H1 (cell line): ENCODE results near the gene STX16.

Source experiments
- BCL11A ChIP-seq, 2 experiments: IDR thresholded peaks; one replicate each; pipeline ENCODE4 v1.6.1; 2011; ENCODE audit warnings: low read depth in 2 of 2, low read length in 2 of 2, mild to moderate bottlenecking in 2 of 2
- CBX5 ChIP-seq: fragments of 300-800, 300-1000 bp; sonication (generic); IDR thresholded peaks from 2 replicates; pipeline ENCODE4 v1.7.1; 2016; ENCODE audit warnings: antibody characterized with exemption, low read length, low read depth
- CHD2 ChIP-seq: IDR thresholded peaks from 2 replicates; pipeline ENCODE4 v1.6.1; 2012; ENCODE audit warnings: low read length, improper control_type of control experiment
- CREB1 ChIP-seq: IDR thresholded peaks from 2 replicates; pipeline ENCODE4 v1.6.1; 2012; ENCODE audit warnings: inconsistent platforms
- CTCF ChIP-seq, 3 experiments: IDR thresholded peaks; 1 replicate in 2 of 3; 2 replicates in 1 of 3; pipeline versions ENCODE4 v1.5.1 to v1.6.1; 2011; ENCODE audit warnings: low read length in 3 of 3, mild to moderate bottlenecking in 3 of 3, inconsistent platforms in 2 of 3, low read depth in 1 of 3, moderate library complexity in 1 of 3; ENCODE audit not compliant: insufficient read depth in 1 of 3; ENCODE audit errors: control extremely low read depth in 1 of 3
- E2F6 ChIP-seq: IDR thresholded peaks from 2 replicates; pipeline ENCODE4 v1.6.1; 2012; ENCODE audit warnings: inconsistent platforms
- EP300 ChIP-seq, 2 experiments: IDR thresholded peaks; 1 replicate in 1 of 2; 2 replicates in 1 of 2; pipeline ENCODE4 v1.6.1; 2011 to 2012; ENCODE audit warnings: low read depth in 2 of 2, low read length in 2 of 2, mild to moderate bottlenecking in 2 of 2, borderline replicate concordance in 1 of 2, inconsistent platforms in 1 of 2, moderate library complexity in 1 of 2
- EZH2 ChIP-seq: fragments of 200-600 bp; sonication (generic); IDR thresholded peaks from 2 replicates; pipeline ENCODE4 v1.7.1; 2012; ENCODE audit warnings: low read depth, mild to moderate bottlenecking, moderate library complexity, low read length, inconsistent platforms; ENCODE audit not compliant: severe bottlenecking
- HDAC6 ChIP-seq: IDR thresholded peaks from one replicate; pipeline ENCODE4 v1.7.1; 2012; ENCODE audit warnings: low read depth, mild to moderate bottlenecking, inconsistent platforms, low read length, moderate library complexity
- POLR2A ChIP-seq, 2 experiments: IDR thresholded peaks; 1 replicate in 1 of 2; 2 replicates in 1 of 2; pipeline ENCODE4 v1.6.1; 2011; ENCODE audit warnings: low read depth in 2 of 2, low read length in 2 of 2, mild to moderate bottlenecking in 2 of 2; ENCODE audit errors: control extremely low read depth in 1 of 2
- TCF12 ChIP-seq: IDR thresholded peaks from 2 replicates; pipeline ENCODE4 v1.6.1; 2011; ENCODE audit warnings: low read depth, mild to moderate bottlenecking, low read length

GRCh38 chr20:58705208-58705926 is 54.3 kb downstream of the STX16 start:
- TF ChIP-seq CREB1, result no peak
- no peak for TF ChIP-seq TCF12
- no peak for TF ChIP-seq POLR2A (IDR thresholded peaks at IDR 0.05; ENCODE audit: control extremely low read depth in 1 of 2, low read depth in 2 of 2, low read length in 2 of 2)
- no peak for TF ChIP-seq CTCF (IDR thresholded peaks at IDR 0.05; ENCODE audit: control extremely low read depth in 1 of 3, insufficient read depth in 1 of 3, low read depth in 1 of 3, low read length in 3 of 3)
- TF ChIP-seq CBX5, result no peak
- no peak for TF ChIP-seq EZH2
- TF ChIP-seq EP300 (IDR thresholded peaks at IDR 0.05; ENCODE audit: borderline replicate concordance in 1 of 2, low read depth in 2 of 2, low read length in 2 of 2), result no peak
- no peak for TF ChIP-seq BCL11A (IDR thresholded peaks at IDR 0.05; ENCODE audit: low read depth in 2 of 2, low read length in 2 of 2)
- no peak for TF ChIP-seq CHD2
- no peak for TF ChIP-seq E2F6
- no peak for TF ChIP-seq HDAC6
